SK-N-SH (cell line): Measurements from ENCODE around the gene PTPRG. TPM values are rescaled to one million over a fixed set of nuclear protein-coding genes. Genes with fewer than 3 reads are reported as not detected.

Source experiments
- CTCF ChIA-PET: fragments of 300-600, 350-600 bp; formaldehyde crosslinking; extraction: SDS; loops from one replicate; lab custom pipeline; 2021; lab: Yijun Ruan, JAX
- POLR2A ChIA-PET: fragments of 350-600 bp; sonication (Branson Sonifier 250); formaldehyde crosslinking; extraction: SDS; loops from one replicate; lab custom pipeline; 2020; ENCODE audit warnings: antibody characterized with exemption, inconsistent platforms; lab: Yijun Ruan, JAX
- DNase-seq: peaks from one replicate; pipeline ENCODE4 v3.0.0; 2012
- H2AFZ ChIP-seq: fragments of 200-600 bp; sonication (generic); 2 replicates; pipeline ENCODE4 v1.8.1; 2016; ENCODE audit warnings: antibody characterized with exemption, mild to moderate bottlenecking, low read depth
- H3F3A ChIP-seq: fragments of 200-600 bp; sonication (generic); replicated peaks from 2 replicates; pipeline ENCODE3; 2016; ENCODE audit warnings: antibody characterized with exemption, mild to moderate bottlenecking; ENCODE audit not compliant: insufficient read depth
- H3K27ac ChIP-seq, 2 experiments: fragments of 200-500 bp in 1 of 2; fragments of 200-600 bp in 1 of 2; sonication (Bioruptor generic) in 1 of 2; sonication (generic), shearing (Covaris generic) in 1 of 2; 2 replicates each; pipeline versions ENCODE4 v1.5.1 to v1.6.1; 2014 to 2016; ENCODE audit warnings: low read depth in 2 of 2, inconsistent platforms in 1 of 2, low read length in 1 of 2, mild to moderate bottlenecking in 1 of 2, mixed read lengths in 1 of 2
- H3K27me3 ChIP-seq: fragments of 200-600 bp; sonication (generic), shearing (Covaris generic); 2 replicates; pipeline ENCODE4 v1.6.1; 2016; ENCODE audit warnings: mixed run types; ENCODE audit not compliant: insufficient read depth
- H3K36me3 ChIP-seq, 2 experiments: fragments of 200-500 bp in 1 of 2; fragments of 200-600 bp in 1 of 2; sonication (Bioruptor generic) in 1 of 2; sonication (generic) in 1 of 2; replicated peaks in 1 of 2; 2 replicates each; pipeline versions ENCODE3 to v1.5.1; 2014 to 2016; ENCODE audit warnings: low read length in 1 of 2, mild to moderate bottlenecking in 1 of 2; ENCODE audit not compliant: insufficient read depth in 2 of 2, control insufficient read depth in 1 of 2
- H3K4me1 ChIP-seq, 2 experiments: fragments of 200-500 bp in 1 of 2; fragments of 200-600 bp in 1 of 2; sonication (Bioruptor generic) in 1 of 2; sonication (generic), shearing (Covaris generic) in 1 of 2; 2 replicates each; pipeline versions ENCODE4 v1.5.1 to v1.6.1; 2014 to 2016; ENCODE audit warnings: low read depth in 1 of 2, low read length in 1 of 2, mixed run types in 1 of 2; ENCODE audit not compliant: insufficient read depth in 2 of 2, control insufficient read depth in 1 of 2
- H3K4me2 ChIP-seq: fragments of 200-600 bp; sonication (generic), shearing (Covaris generic); 2 replicates; pipeline ENCODE4 v1.6.1; 2017; ENCODE audit warnings: mixed run types
- H3K4me3 ChIP-seq, 2 experiments: fragments of 200-500 bp in 1 of 2; fragments of 200-600 bp in 1 of 2; sonication (Bioruptor generic) in 1 of 2; sonication (generic), shearing (Covaris generic) in 1 of 2; 2 replicates each; pipeline versions ENCODE4 v1.5.1 to v1.8.1; 2014 to 2016; ENCODE audit warnings: low read depth in 2 of 2, inconsistent platforms in 1 of 2, low read length in 1 of 2, mild to moderate bottlenecking in 1 of 2, mixed read lengths in 1 of 2, moderate library complexity in 1 of 2
- H3K79me2 ChIP-seq: fragments of 200-600 bp; sonication (generic); 2 replicates; pipeline ENCODE4 v1.8.1; 2017; ENCODE audit warnings: mild to moderate bottlenecking; ENCODE audit not compliant: insufficient read depth
- H3K9ac ChIP-seq: fragments of 200-600 bp; sonication (generic); 2 replicates; pipeline ENCODE4 v1.6.1; 2017; ENCODE audit warnings: mixed run types
- H3K9me2 ChIP-seq: fragments of 200-600 bp; sonication (generic); 2 replicates; pipeline ENCODE4 v1.6.1; 2017; ENCODE audit warnings: mixed run types
- H3K9me3 ChIP-seq: fragments of 200-600 bp; sonication (generic); 2 replicates; pipeline ENCODE4 v1.6.1; 2017; ENCODE audit warnings: mixed run types, mild to moderate bottlenecking, moderate library complexity
- H4K20me1 ChIP-seq: fragments of 200-600 bp; sonication (generic); 2 replicates; pipeline ENCODE4 v1.6.1; 2017; ENCODE audit warnings: mild to moderate bottlenecking, mixed run types; ENCODE audit not compliant: insufficient read depth
- CHD2 ChIP-seq: fragments of 150-350 bp; IDR thresholded peaks from 2 replicates; pipeline ENCODE4 v1.6.1; 2018; ENCODE audit warnings: low read length; ENCODE audit not compliant: partially characterized antibody
- ELF1 ChIP-seq: IDR thresholded peaks from 2 replicates; pipeline ENCODE4 v1.4.0; 2012
- EP300 ChIP-seq, 2 experiments: IDR thresholded peaks; 2 replicates each; pipeline versions ENCODE4 v1.4.0 to v1.6.1; 2012; ENCODE audit warnings: borderline replicate concordance in 1 of 2, low read depth in 1 of 2, low read length in 1 of 2
- EZH2phosphoT487 ChIP-seq: fragments of 200-600 bp; sonication (generic); IDR thresholded peaks from 2 replicates; pipeline ENCODE4 v1.6.1; 2017; ENCODE audit warnings: low read depth, mixed run types, mild to moderate bottlenecking, antibody characterized with exemption, moderate library complexity, borderline replicate concordance
- FOSL2 ChIP-seq: IDR thresholded peaks from 2 replicates; pipeline ENCODE4 v1.4.0; 2012; ENCODE audit warnings: low read depth, mild to moderate bottlenecking, moderate library complexity, borderline replicate concordance
- GABPA ChIP-seq: IDR thresholded peaks from 2 replicates; pipeline ENCODE4 v1.4.0; 2012; ENCODE audit warnings: low read depth, mild to moderate bottlenecking
- IRF3 ChIP-seq: fragments of 150-350 bp; IDR thresholded peaks from 2 replicates; pipeline ENCODE4 v1.6.1; 2016; ENCODE audit warnings: mild to moderate bottlenecking, low read depth, low read length
- NFIC ChIP-seq: IDR thresholded peaks from 2 replicates; pipeline ENCODE4 v1.4.0; 2012; ENCODE audit warnings: borderline replicate concordance
- NRF1 ChIP-seq: IDR thresholded peaks from 2 replicates; pipeline ENCODE4 v1.6.1; 2012; ENCODE audit warnings: low read depth, mild to moderate bottlenecking, low read length
- REST ChIP-seq: IDR thresholded peaks from 2 replicates; pipeline ENCODE4 v1.6.1; 2012; ENCODE audit warnings: mild to moderate bottlenecking, low read depth, low read length, moderate library complexity
- RXRA ChIP-seq: IDR thresholded peaks from 2 replicates; pipeline ENCODE4 v1.4.0; 2012; ENCODE audit warnings: low read depth, mild to moderate bottlenecking, borderline replicate concordance
- TAF1 ChIP-seq: IDR thresholded peaks from 2 replicates; pipeline ENCODE4 v1.6.1; 2012; ENCODE audit warnings: low read depth, mild to moderate bottlenecking, low read length, moderate library complexity, borderline replicate concordance
- TEAD4 ChIP-seq: IDR thresholded peaks from 2 replicates; pipeline ENCODE4 v1.4.0; 2012; ENCODE audit warnings: mild to moderate bottlenecking, borderline replicate concordance; ENCODE audit not compliant: insufficient read depth
- USF1 ChIP-seq: IDR thresholded peaks from 2 replicates; pipeline ENCODE4 v1.4.0; 2012; ENCODE audit warnings: low read depth, borderline replicate concordance
- YY1 ChIP-seq: IDR thresholded peaks from 2 replicates; pipeline ENCODE4 v1.4.0; 2012; ENCODE audit warnings: low read depth, mild to moderate bottlenecking
- WGBS: methylation state at CpG from one replicate; pipeline ENCODE4 v1.1.6; 2017; ENCODE audit warnings: low lambda C conversion rate; 5-methylcytosine and 5-hydroxymethylcytosine counted together
- polyA plus RNA-seq, 3 experiments: library from polyadenylated mRNA; depleted of rRNA; stranded (reverse); fragments of >200 nt; gene quantifications; 2 replicates each; pipeline ENCODE4 v1.2.3, GENCODE V29; 2012

The PTPRG gene
- polyA plus RNA-seq, 1 of the 3 experiments (the other 2 are of a cell fraction) = 14.1 TPM

GRCh38 chr3:62039586-62039985 lies 478.2 kb downstream of the PTPRG start:
- Histone ChIP-seq H3K9me3 (no peaks in the 10 kb centered on the region), H3F3A (no peaks in the 10 kb centered on the region), H3K27ac (no peak overlapping the region), H4K20me1 (no peaks in the 10 kb centered on the region), H3K36me3 (no peaks in the 10 kb centered on the region), H3K9ac (no peak overlapping the region), H3K4me1 (peaks cover 0 to 4% of the 10 kb centered on the region in 2 experiments; a peak in 2 of 4 replicates), H3K4me2 (no peak overlapping the region), H3K4me3 (no peak overlapping the region), H2AFZ (no peak overlapping the region), H3K9me2 (no peaks in the 10 kb centered on the region), H3K27me3 (no peaks in the 10 kb centered on the region), H3K79me2 (no peaks in the 10 kb centered on the region)
- ChIA-PET CTCF (no interaction called here), POLR2A (no interaction called here)
- 90% methylated on average over 7 of the region's 7 CpGs for WGBS
- TF ChIP-seq EP300 (IDR thresholded peaks at IDR 0.05; ENCODE audit: borderline replicate concordance in 1 of 2, low read depth in 1 of 2, low read length in 1 of 2) = no peak
- TF ChIP-seq ELF1 = no peak
- no peak for TF ChIP-seq FOSL2
- no peak for TF ChIP-seq RXRA
- no peak for TF ChIP-seq TAF1
- no peak for TF ChIP-seq GABPA
- no peak for TF ChIP-seq CHD2
- TF ChIP-seq USF1 = no peak
- TF ChIP-seq YY1 = no peak
- no peak for TF ChIP-seq IRF3
- TF ChIP-seq REST = no peak
- TF ChIP-seq TEAD4 = no peak
- TF ChIP-seq EZH2phosphoT487 = no peak
- no peak for TF ChIP-seq NFIC
- TF ChIP-seq NRF1 = no peak
- no peak for DNase-seq
